ENCODE results near the gene DNAJC1. TPM values are rescaled to one million over a fixed set of nuclear protein-coding genes. Genes with fewer than 3 reads are reported as not detected.
A peak's percentile ranks its signal among the peaks of the same experiment; 100 is the strongest.

Gene DNAJC1
- total RNA-seq, 4 donors from 2014 or later: 27.4 to 59.5 (median 37.6) TPM

- Histone ChIP-seq H3K4me3 (no peak overlapping the region), H3K27ac (no peak overlapping the region), H3K36me3 (no peaks in the 10 kb centered on the region), H3K9me3 (no peaks in the 10 kb centered on the region), H3K27me3 (no peaks in the 10 kb centered on the region), H3K4me1 (no peaks in the 10 kb centered on the region)
- no peak for DNase-seq
- TF ChIP-seq CTCF (IDR thresholded peaks at IDR 0.05) (no peak), POLR2A (IDR thresholded peaks at IDR 0.05) (no peak)
- intact Hi-C loops (cut with DNase I; ENCODE audit: low total_unique reads): no loop called here
These were observed 43.5 kb downstream of the DNAJC1 start for GRCh38 chr10:21959998-21960397.

DNA sequence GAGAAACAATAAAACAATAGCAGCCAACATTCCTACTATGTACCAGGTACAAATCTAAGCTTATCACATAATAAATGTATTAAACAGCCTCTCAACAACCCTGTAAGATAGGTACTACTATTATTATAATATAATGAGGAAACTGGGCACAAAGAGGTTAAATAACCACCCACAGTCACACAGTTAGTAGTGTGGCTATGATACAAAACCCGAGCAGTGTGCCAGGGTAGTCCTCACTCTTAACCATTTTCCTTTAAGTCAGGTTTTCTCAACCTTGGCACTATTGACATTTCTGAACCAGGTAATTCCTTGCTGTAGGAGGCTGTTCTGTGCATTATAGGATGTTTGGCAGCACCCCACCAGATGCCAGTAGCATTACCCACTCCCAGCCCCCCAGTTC is 48.8 kb downstream of the DNAJC1 start:
- H3K4me1 ChIP-seq: no peaks in the 10 kb centered on the region
- no peak for TF ChIP-seq POLR2A (IDR thresholded peaks at IDR 0.05)
- TF ChIP-seq CTCF (IDR thresholded peaks at IDR 0.05): no peak
- H3K27ac ChIP-seq: no peak overlapping the region
- no peak overlapping the region for H3K4me3 ChIP-seq
- no peaks in the 10 kb centered on the region for H3K36me3 ChIP-seq
- H3K27me3 ChIP-seq: no peaks in the 10 kb centered on the region
- intact Hi-C loops (cut with DNase I; ENCODE audit: low total_unique reads): no loop called here
- no peak for DNase-seq
- H3K9me3 ChIP-seq: no peaks in the 10 kb centered on the region

- Histone ChIP-seq H3K27me3 (no peaks in the 10 kb centered on the region), H3K4me3 (no peak overlapping the region), H3K9me3 (no peaks in the 10 kb centered on the region), H3K27ac (no peak overlapping the region), H3K36me3 (no peaks in the 10 kb centered on the region), H3K4me1 (no peaks in the 10 kb centered on the region)
- DNase-seq: no peak
- TF ChIP-seq POLR2A (IDR thresholded peaks at IDR 0.05): no peak
- intact Hi-C loops (cut with DNase I; ENCODE audit: low total_unique reads): no loop called here
These were observed 49.4 kb downstream of the DNAJC1 start for GRCh38 chr10:21954132-21954531.

GRCh38 chr10:21953585-21954057 is 49.9 kb downstream of the DNAJC1 start:
- Histone ChIP-seq H3K4me1 (no peaks in the 10 kb centered on the region), H3K36me3 (no peaks in the 10 kb centered on the region), H3K27ac (no peak overlapping the region), H3K9me3 (no peaks in the 10 kb centered on the region), H3K4me3 (no peak overlapping the region), H3K27me3 (no peaks in the 10 kb centered on the region)
- DNase-seq: no peak
- TF ChIP-seq CTCF (IDR thresholded peaks at IDR 0.05) (peak in 1 of 4 experiments; percentile 35), POLR2A (IDR thresholded peaks at IDR 0.05) (no peak)
- intact Hi-C loops (cut with DNase I; ENCODE audit: low total_unique reads): no loop called here

- no peak for DNase-seq
- H3K4me1 ChIP-seq: no peaks in the 10 kb centered on the region
- no peak overlapping the region for H3K4me3 ChIP-seq
- no peaks in the 10 kb centered on the region for H3K27me3 ChIP-seq
- H3K27ac ChIP-seq: no peak overlapping the region
- no peaks in the 10 kb centered on the region for H3K9me3 ChIP-seq
- H3K36me3 ChIP-seq: no peaks in the 10 kb centered on the region
- intact Hi-C loops (cut with DNase I; ENCODE audit: low total_unique reads): no loop called here
- TF ChIP-seq CTCF (IDR thresholded peaks at IDR 0.05) (no peak), POLR2A (IDR thresholded peaks at IDR 0.05) (no peak)
These were observed 53.0 kb downstream of the DNAJC1 start for GRCh38 chr10:21950566-21950965.

- intact Hi-C loops (cut with DNase I; ENCODE audit: low total_unique reads): no loop called here
- Histone ChIP-seq H3K9me3 (no peaks in the 10 kb centered on the region), H3K4me1 (no peaks in the 10 kb centered on the region), H3K27me3 (no peaks in the 10 kb centered on the region), H3K27ac (no peak overlapping the region), H3K36me3 (no peaks in the 10 kb centered on the region), H3K4me3 (no peak overlapping the region)
- TF ChIP-seq POLR2A (IDR thresholded peaks at IDR 0.05) (no peak), CTCF (IDR thresholded peaks at IDR 0.05) (no peak)
- no peak for DNase-seq
These were observed 56.6 kb downstream of the DNAJC1 start for GRCh38 chr10:21946946-21947345.
